GM12892 (cell line): ENCODE measurements around the gene ELP4.

Experiments
- DNase-seq: peaks from one replicate; pipeline ENCODE4 v3.0.0; 2011; ENCODE audit not compliant: insufficient read length
- FAIRE-seq: peaks from 2 replicates; lab custom pipeline; 2011; peaks lifted over from hg19 to GRCh38; lab: Jason Lieb, UNC
- POLR2A ChIP-seq: IDR thresholded peaks from 2 replicates; pipeline ENCODE4 v1.6.1; 2011; ENCODE audit warnings: low read depth, low read length, control low read depth
- POLR2AphosphoS5 ChIP-seq: IDR thresholded peaks from 2 replicates; pipeline ENCODE4 v1.6.1; 2011; ENCODE audit warnings: low read depth, low read length, control low read depth
- TAF1 ChIP-seq: IDR thresholded peaks from 2 replicates; pipeline ENCODE4 v1.6.1; 2011; ENCODE audit warnings: low read depth, mild to moderate bottlenecking, control low read depth, low read length, borderline replicate concordance

The ELP4 gene

GRCh38 chr11:31794548-31794947 lies 285.0 kb downstream of the ELP4 start:
- DNase-seq (no peak), FAIRE-seq (no peak)
- no peak for TF ChIP-seq POLR2AphosphoS5
- no peak for TF ChIP-seq TAF1
- no peak for TF ChIP-seq POLR2A

GRCh38 chr11:31795706-31796498 lies 286.3 kb downstream of the ELP4 start:
- no peak for DNase-seq
- no peak for FAIRE-seq
- no peak for TF ChIP-seq POLR2AphosphoS5
- TF ChIP-seq POLR2A, result no peak

GRCh38 chr11:31796499-31797189 lies 287.1 kb downstream of the ELP4 start:
- no peak for FAIRE-seq
- TF ChIP-seq POLR2A, result no peak
- TF ChIP-seq POLR2AphosphoS5, result no peak
- TF ChIP-seq TAF1, result no peak
- no peak for DNase-seq

- no peak for DNase-seq
- TF ChIP-seq POLR2AphosphoS5 (no peak), TAF1 (no peak), POLR2A (no peak)
- no peak for FAIRE-seq
Observed at GRCh38 chr11:31797190-31798056, 287.9 kb downstream of the ELP4 start.

GRCh38 chr11:31798057-31798553 lies 288.5 kb downstream of the ELP4 start:
- no peak for TF ChIP-seq POLR2A
- TF ChIP-seq POLR2AphosphoS5, result no peak
- TF ChIP-seq TAF1, result no peak
- FAIRE-seq (no peak), DNase-seq (no peak)

GRCh38 chr11:31798554-31799434 lies 289.2 kb downstream of the ELP4 start:
- DNase-seq (no peak), FAIRE-seq (no peak)

GRCh38 chr11:31799435-31800397 lies 290.1 kb downstream of the ELP4 start:
- DNase-seq (no peak), FAIRE-seq (no peak)
- TF ChIP-seq TAF1 (no peak), POLR2AphosphoS5 (no peak), POLR2A (no peak)

More at GRCh38 chr11:31798554-31799434, 289.2 kb downstream of the ELP4 start:
- no peak for TF ChIP-seq POLR2A
- no peak for TF ChIP-seq POLR2AphosphoS5
- TF ChIP-seq TAF1, result no peak

GRCh38 chr11:31800398-31801265 lies 291.1 kb downstream of the ELP4 start:
- no peak for DNase-seq
- FAIRE-seq, result no peak
- TF ChIP-seq POLR2AphosphoS5 (no peak), POLR2A (no peak), TAF1 (no peak)

- FAIRE-seq, result no peak
- DNase-seq, result no peak
- no peak for TF ChIP-seq TAF1
- TF ChIP-seq POLR2AphosphoS5, result no peak
- no peak for TF ChIP-seq POLR2A
Observed at GRCh38 chr11:31801298-31801702, 291.7 kb downstream of the ELP4 start.
